HG02588 (cell line): ENCODE data around the gene ARAP1.

Source experiments
- ATAC-seq: cut with Tn5 transposase; IDR thresholded peaks from one replicate; pipeline ENCODE4 v1.9.1; 2021; ENCODE audit warnings: mild to moderate bottlenecking, moderate library complexity; ENCODE audit not compliant: unreplicated experiment

Gene ARAP1

GRCh38 chr11:72685560-72686480 lies 66.4 kb downstream of the ARAP1 start:
- no peak for ATAC-seq

GRCh38 chr11:72684236-72684912 lies 67.8 kb downstream of the ARAP1 start:
- ATAC-seq, result peak; percentile 48

GRCh38 chr11:72683782-72684200 lies 68.4 kb downstream of the ARAP1 start:
- peak; percentile 48 for ATAC-seq

GRCh38 chr11:72682858-72683243 lies 69.4 kb downstream of the ARAP1 start:
- no peak for ATAC-seq

GRCh38 chr11:72682238-72682857 lies 69.9 kb downstream of the ARAP1 start:
- ATAC-seq, result no peak

- ATAC-seq, result no peak
These were observed 70.7 kb downstream of the ARAP1 start for GRCh38 chr11:72681226-72682153.

GRCh38 chr11:72680624-72681158 lies 71.5 kb downstream of the ARAP1 start:
- no peak for ATAC-seq

GRCh38 chr11:72679869-72680268 lies 72.3 kb downstream of the ARAP1 start:
- ATAC-seq, result no peak

GRCh38 chr11:72678524-72678923 lies 73.7 kb downstream of the ARAP1 start:
- no peak for ATAC-seq

GRCh38 chr11:72676861-72677341 lies 75.3 kb downstream of the ARAP1 start:
- no peak for ATAC-seq

- ATAC-seq, result no peak
These were observed 77.0 kb downstream of the ARAP1 start for GRCh38 chr11:72675221-72675620.

GRCh38 chr11:72673943-72674828 lies 78.0 kb downstream of the ARAP1 start, which contains the start of gene PDE2A:
Gene PDE2A (minus strand): TSS chr11:72674422. CDS start chr11:72674207, 215 bp downstream.
- ATAC-seq, result no peak

GRCh38 chr11:72673284-72673942 lies 78.8 kb downstream of the ARAP1 start:
- no peak for ATAC-seq

GRCh38 chr11:72672597-72673238 lies 79.5 kb downstream of the ARAP1 start:
- no peak for ATAC-seq

GRCh38 chr11:72671152-72672099 lies 80.8 kb downstream of the ARAP1 start:
- ATAC-seq, result no peak

GRCh38 chr11:72670041-72670440 lies 82.2 kb downstream of the ARAP1 start:
- ATAC-seq, result no peak

- no peak for ATAC-seq
These were observed 82.7 kb downstream of the ARAP1 start for GRCh38 chr11:72669527-72669926.
